Superior temporal gyrus (tissue), 1 donor: ENCODE data around the gene SCUBE3.

Experiments used
- DNase-seq: peaks from one replicate; pipeline ENCODE4 v3.0.0-alpha.2; 2016; ENCODE audit errors: extremely low spot score

The SCUBE3 gene

DNA sequence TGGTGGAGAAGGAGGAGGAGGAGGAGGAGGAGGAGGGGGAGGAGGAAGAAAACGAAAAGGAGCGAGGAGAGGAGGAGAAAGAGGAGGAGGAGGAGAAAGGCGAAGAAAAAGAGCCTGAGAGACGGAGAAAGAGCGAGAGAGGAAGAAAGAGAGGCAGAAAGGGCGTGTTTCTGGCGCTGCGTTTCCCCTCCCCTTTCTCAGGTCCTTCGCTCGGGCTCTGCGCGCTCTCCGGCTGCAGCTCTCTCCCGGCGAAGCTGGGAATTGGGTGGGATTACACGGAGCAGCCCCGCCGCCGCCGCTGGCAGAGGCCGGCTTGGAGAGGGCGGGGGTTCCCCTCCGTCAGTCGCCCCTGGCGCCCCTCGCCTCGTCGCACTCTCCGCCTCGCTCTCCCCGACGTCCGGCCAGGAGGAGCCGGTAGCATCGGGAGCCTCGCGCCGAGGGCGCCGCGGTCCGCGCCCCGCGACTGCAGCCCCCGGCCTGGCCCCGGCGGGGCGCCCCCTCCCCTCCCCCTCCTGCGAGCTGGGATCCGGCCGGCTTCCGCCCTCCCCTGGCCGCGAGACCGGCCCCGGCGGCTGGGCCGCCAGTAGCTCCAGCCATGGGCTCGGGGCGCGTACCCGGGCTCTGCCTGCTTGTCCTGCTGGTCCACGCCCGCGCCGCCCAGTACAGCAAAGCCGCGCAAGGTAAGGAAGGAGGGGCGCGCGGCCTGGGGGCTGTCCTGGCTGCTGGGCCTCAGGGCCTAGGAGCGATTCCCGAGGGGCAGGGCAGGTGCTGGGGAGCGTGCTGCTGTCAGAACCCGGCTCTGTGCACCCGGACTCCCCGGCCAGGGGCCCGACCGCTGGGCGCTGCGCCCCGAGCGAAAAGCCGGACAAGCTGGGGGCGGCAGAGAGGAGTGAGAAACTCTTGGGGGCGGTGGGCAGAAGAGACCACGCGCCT is at the start of gene SCUBE3:
SCUBE3 (plus strand) TSS at position 133 of the 933 bp plus-strand sequence; CDS start at position 596, 463 bp downstream.
- no peak for DNase-seq

DNA sequence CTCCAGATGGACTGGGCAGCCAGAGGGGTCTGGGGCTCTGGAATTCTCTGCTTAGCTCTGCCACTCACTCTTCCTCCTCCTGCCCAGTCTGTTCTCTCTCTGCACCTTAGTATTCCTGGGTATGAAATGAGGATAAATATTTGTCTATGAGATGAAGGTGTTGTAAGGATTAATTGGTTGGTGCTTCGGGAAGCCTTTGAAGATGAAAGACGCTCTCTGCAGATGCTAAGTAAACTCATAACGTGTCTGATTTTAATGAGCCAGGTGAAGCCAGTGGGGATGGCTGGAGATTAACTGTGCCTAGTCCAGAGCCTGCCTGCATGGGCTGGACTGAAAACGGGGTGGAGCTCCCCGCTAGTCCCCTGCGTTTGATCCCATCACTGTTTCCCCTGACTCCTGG is 49.5 kb upstream of the SCUBE3 start:
- no peak for DNase-seq

DNA sequence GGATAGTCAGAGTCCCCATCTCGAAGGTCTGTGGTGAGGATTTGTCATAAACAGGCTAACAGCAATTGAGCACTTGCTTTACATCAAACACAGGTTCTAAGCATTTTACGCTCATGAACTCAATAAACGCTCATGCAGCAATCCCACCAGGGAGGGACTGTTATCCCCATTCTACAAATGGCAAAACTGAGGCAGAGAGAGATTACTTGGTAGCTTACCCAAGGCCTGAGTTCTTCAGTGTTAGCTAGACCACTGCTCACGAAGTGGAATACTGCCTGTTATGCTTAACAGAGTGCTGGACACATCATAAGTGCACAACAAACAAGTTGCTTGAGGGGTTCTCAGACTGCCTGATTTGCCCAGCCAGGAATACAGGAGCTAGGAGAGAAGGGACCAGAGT is 48.9 kb upstream of the SCUBE3 start:
- DNase-seq = no peak

DNA sequence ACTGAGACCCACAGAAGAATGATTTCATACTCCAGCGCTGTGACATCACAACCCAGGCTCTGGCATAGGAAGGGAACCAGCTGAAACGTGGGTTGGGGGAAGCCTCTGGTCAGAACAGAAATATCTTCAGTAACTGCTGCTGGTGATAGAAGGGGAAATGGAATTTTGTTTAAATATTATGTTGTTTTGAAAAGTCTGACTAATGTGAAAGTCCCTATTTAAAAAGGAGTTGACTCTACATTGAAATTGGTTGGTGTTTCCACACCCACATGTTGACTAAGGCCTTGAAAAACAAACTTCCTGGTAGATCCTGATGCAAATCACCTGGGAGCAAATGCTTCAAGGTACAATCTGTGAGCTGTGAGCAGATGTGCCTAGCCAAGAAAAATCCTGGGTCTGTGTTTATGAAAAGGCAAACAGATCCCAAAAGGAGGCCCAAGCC is 48.1 kb upstream of the SCUBE3 start:
- no peak for DNase-seq

DNA sequence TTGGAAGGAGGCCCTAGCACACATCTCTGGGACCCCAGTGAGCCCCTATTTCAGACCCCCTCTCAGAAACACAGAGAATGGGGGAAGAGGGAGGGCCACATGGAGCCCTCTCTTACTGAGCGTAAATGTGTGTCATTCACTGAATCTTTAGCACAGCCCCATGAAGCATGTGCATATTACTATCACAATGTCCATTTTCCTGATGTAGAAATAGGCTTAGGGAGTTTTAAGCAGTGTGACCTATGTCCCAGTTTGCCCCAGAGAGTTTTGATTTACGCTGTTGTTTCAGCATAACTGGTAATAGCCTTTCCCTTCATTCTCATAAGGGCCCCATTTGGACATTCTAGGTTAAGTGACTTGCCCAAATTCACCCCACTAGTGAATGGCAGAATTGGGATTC is 47.6 kb upstream of the SCUBE3 start:
- DNase-seq = no peak

DNA sequence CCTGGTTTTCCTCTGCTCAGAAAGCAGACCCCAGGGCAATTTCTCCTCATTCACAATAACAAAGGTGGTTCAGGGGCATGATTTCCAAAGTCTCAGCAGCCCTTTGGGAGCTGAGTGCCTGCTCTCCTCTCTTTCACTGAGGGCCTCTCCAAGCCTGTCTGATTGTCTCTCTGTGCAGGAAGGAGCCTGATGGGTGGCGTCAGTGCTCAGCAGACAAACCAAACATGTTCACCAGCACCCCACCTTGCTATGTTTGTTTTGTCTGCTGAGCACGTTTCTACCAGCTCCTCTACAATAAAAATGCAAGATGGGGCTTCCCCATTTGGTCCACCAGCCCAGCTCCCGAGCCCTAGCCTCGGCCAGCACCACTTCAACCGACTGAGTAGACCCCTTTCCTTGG is 47.2 kb upstream of the SCUBE3 start:
- DNase-seq = no peak

DNA sequence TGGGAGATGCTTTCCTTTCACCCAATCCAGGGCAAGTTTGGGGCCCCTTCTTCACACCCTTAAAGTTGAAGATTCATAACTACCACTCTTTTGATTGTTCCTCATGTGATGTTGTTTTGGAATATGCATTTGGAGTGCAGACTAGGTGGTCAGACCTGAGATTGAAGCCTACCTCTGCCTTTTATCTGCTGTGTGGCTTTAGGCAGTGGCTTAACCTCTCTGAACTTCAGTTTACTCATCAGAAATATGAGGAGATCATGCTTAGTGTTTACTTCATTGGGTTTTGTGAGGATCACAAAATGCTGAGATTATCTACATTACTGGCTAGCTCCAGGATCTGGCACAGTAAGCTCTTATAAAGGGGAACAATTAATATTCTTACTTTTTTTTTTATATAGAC is 46.3 kb upstream of the SCUBE3 start:
- no peak for DNase-seq

DNA sequence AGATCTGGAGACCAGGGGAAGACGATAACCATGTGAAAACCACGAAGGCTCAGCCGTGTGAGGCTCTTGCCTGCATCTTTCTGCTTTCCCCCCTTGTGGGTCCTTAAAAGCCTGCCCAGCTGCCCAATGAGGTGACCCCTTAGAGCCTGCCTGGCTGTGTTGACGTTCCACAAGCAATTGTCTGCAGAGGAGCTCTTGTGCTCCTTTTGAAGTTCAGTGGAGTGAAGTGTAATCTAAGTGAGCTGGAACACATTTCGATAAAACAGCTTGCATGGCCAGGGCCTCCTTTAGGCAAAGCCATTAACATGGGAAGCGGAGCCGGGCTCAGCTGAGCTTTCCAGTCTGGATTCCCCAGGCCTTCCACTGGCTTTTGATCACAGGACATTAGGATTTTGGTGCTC is 45.3 kb upstream of the SCUBE3 start:
- DNase-seq = no peak

DNA sequence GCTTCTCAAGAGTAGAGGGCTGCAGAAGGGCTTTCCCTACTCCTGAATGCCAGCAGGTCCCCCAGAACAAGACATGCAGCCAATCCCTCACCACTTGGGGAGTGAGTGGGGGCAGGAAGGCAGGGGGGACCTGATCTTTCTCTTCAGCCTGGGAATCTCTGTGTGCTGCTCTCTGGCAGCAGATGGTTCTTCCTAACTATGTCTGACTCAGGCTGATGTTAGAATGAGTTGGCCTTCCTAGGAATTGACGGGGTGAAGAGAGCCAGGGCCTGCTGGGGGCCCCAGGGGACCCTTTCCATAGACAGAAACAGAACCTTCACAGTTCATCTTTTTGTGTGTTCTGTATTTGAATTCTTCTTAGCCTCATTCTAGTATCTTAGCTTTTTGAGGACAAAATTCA is 43.6 kb upstream of the SCUBE3 start:
- no peak for DNase-seq

DNA sequence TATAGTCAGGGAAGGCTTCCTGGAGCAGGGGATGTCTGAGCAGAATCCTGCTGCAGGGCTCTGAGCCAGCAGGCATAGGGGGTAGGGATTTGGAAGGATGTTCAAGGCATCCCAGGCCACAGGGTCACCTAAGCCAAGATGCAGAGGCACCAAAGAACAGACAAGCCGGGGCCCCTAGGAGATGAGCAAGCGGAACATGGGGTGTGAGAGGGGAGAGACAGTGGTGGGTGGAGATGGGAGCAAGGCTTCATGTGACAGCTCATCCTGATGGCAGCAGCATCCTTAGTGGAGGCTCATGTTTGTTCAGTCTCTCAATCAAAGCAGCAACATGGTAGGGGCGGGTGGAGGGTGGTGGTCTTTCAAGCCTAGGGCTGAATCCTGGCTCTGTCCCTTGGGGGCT is 42.9 kb upstream of the SCUBE3 start:
- DNase-seq = no peak

DNA sequence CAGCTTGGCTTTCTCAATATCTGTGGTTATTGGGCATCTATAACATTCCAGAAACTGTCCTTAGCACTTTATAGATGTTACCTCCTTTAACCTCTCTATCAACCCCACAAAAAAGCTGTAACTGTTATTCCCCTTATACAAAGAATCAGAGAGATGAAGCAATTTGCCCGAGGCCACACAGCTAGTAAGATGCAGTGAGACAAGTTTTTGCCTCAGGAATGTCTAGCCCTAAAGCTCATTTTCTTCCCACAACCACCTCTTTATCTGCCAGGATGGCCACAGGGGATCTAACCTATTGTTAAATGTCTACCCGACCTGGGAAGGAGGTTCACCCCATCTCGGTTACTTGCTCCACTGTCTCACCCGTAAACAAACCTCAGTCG is 40.7 kb upstream of the SCUBE3 start:
- DNase-seq = no peak

DNA sequence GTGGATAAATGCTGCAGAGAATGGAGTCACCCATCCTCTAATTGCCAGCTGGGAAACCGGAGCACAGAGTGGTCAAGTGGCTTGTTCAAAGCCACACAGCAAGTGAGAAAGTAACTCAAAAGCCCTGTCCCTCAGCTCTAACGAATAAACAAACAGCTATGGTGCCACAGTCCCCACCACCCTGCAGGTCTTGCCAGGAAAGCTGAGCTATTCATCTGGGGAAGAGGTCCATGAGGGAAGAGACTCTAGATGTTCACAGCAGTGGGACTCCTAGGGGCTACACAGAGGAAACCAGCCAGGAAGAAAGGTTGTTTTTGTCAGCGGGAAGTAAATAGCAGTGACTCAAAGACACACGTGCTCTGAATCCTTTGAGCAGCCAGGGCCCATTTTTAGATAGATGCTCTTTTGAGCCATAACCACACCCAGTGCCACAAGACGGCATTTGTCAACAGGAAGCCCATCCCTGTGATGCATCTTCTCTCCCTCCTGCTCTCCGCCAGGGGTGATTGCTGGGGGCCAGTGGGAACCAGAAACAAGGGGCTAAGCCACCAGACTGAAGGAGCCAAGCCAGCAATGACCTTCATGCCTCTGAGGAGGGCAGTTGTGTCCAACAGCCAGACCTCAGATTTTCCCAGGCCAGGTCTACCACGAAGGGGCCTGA is 40.2 kb upstream of the SCUBE3 start:
- DNase-seq = no peak

DNA sequence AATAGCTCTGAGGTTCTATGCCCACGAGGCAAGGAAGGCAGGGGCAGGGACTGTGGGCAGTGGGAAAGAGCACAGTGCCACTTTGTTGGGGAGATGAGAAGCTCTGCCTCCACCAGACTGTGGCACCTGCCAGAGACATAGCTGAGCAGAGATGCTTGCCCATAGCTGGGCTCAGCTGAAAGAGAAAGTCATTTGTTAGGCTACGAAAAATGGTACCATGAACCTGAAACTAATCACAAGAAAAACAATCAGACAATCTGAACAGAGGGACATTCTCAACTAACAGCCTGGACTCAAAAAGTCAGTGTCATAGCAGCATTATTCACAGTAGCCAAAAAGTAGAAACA is 39.7 kb upstream of the SCUBE3 start:
- DNase-seq = no peak

DNA sequence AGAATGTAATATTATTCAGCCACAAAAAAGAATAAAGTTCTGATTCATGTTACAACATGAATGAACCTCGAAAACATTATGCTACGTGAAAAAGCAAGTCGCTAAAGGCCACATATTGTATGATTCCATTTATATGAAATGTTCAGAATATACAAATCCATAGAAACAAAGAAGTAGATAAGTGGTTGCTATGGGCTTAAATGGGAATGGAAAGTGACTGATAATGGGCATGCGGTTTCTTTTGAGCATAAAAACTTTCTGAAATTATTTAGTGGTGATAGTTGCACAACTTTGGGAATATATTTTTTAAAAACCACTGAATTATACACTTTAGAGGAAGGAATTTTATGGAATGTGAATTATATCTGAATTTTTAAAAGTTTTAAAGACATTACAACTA is 39.3 kb upstream of the SCUBE3 start:
- no peak for DNase-seq

DNA sequence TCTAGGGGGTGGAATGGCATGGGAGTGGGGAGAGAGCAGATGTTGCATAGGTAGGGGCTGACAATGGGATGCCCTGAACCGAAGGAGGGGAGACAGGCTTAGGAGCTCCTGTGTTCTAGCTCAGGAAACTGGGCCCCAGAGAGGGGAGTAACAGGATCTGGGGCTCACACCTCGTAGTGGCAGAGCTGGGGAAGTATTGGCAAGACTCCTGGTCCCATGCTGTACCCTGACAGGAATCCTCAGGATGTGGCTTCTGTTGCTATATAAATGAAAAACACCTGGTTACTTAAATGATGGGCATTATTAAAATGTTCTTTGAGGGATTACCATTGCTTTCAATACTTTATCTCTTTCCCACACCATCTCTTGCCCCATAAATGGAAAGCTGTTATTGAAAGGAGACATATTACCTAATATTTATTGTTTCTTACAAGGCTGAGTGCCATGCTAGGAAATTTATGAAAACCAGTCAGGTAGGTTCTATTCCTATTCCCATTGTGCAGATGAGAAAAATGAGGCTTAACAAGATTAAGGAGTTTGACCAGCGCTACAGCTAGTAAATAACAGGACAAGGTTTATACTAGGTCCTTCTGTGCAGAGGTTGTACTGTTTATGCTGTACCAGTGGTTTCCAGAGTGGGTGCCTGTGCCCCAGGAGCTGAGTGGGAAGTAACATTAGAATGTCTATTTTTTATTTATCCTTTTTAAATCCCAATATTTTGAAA is 37.3 kb upstream of the SCUBE3 start:
- DNase-seq = no peak

DNA sequence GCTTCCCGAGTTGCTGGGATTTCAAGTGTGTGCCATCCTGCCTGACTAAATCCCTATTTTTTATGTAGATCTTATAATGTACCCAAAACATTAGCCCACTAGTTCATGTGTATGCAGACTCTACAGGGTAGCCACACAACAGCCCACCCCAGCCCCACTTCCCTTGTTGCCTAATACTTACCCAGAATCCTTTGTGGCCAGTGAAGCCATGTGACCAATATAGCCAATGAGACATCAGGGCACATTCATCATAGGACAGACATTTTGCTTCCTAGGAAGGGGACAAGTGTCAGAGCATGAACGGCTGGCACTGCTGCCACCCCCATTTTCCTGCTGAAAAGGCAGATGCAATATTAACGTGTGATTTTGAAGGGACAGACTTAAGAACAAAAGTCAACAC is 36.6 kb upstream of the SCUBE3 start:
- no peak for DNase-seq

DNA sequence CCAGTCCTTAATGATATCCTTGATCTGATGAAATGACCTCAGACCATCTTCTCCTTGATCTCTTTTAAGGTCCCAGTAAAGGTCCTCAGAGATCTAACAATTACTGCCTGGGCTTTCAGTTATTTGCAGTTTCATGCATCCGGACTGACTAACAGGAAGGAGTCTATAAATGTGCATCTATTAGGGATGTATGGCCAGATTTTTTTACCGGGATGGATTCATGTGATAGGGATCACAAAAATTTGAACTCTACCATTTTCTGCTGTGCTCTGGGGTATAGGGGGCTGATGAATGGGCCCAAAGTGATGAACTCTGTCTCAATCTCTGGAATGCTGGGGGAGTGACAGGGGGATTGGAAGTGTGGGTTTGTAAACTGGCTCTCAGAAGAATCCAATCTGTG is 36.2 kb upstream of the SCUBE3 start:
- DNase-seq = no peak

DNA sequence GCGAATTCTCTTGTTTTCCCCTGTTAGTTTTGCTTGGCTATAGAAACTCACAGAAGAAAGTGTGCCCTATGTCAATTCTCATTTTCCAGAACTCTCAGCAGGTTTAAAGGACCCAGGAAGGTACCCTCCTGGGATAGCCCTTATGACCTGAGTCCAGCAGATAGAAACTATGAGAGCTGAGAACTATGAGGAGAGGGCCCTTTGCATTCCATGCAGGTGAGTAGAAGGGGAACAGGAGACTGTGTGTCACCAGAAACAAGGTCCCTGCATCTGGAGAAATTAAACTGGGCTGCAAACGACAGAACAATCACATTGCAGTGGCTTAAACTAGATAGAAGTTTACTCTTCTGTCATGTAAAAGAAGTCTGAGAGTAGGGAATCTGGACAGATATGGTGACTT is 35.7 kb upstream of the SCUBE3 start:
- no peak for DNase-seq

DNA sequence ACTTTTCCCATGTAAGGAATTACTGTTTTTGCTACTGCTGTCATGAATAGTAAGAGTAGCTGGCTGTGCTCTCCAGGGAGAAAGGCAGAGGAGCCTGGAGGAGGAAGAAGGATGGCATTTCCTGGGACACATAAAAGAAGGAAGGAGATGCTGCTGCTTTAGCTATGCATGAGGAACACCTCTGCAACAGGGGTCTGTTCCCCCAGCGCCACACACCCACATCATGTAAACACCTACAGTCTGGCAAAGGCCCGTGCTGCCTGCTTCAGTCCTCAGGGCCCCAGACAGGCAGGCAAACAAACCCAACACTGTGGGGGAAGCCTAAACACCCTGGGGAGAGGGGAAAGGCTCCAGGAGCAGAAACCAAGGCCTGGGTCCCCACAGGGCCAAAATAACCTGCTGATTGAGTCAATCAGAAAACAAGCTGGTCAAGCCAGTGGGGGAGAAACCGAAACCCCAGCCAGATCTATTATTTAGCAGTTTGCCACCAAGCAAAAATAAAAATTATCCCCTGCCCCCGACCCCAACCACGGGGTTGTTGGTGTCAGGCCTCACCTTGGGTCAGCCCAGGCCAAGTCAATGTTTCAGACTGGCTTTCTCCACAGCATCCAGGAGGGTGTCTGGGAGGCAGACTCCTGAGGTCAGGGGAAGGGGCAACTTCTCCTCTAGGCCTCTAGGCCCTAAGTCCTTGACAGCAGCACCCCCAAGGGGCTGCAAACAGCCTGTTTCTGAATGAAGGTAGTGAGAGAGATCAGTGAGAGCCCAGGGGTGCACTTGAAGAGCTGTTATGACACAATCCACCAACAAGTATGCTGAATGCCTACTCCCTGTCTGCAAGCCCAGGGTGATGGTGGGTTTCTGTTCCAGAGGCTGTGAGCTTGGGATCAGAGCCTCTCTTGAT is 34.6 kb upstream of the SCUBE3 start:
- no peak for DNase-seq

DNA sequence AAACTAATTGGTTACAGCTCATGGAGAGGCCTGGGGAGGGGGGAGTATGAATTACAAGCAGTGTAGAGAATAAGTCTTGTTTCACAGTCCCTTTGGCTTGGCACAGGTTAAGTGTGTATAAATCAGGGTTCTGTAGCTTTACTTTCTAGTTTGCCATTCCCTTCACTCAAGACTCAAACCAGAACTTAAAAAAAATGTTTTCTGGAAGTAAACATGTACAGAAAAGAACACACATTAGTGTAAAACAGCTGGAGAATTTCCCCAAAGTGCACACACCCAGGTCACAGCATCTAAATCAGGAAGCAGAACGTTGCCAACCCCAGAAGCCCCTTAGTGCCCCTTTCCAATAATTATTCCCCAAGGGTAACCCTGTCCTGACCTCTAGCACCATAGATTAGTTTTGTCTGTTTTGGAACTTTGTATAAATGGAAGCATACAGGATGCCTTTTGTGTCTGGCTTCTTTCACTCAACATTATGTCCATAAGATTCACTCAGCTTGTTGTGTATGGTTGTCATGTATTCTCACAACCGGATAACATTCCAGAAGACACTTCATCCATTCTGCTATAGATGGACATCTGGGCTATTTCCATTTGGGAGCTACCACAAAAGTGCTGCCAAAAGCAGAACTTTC is 33.7 kb upstream of the SCUBE3 start:
- DNase-seq = no peak

DNA sequence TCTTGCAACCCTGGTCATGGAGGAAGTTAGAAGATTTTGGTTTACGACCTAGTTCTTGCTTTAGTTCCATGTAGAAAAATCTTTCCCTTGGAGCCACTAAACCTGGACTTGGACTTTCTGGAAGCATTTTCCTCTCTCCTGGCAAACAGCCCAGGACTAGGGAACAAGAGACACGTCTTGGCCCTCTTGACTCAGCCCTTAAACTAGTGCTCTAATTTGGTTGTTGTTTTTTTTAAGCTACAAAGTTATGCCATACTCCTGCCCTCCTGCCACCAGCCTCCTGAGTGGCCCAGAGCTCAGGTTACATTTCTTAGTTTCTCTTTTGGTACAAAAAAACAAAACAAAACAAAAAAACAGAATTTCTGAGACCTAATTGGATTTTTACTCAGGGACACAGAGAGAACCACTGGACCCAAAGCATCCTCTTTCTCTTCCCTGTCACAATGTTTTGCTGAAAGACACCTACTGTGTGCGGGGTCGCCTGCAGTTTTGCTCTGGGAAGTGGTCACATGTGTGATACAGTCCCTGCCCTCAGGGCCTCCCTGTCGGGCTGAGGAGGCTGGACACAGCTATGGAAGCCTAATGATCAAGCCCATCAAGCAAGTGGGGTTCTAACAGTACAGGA is 32.3 kb upstream of the SCUBE3 start:
- no peak for DNase-seq
